Endothelial cell of umbilical vein (primary cell): ENCODE data around the gene TWF2. TPM values are rescaled to one million over a fixed set of nuclear protein-coding genes. Genes with fewer than 3 reads are reported as not detected.

Experiments
- BruUV-seq: library from RNA; stranded (reverse); fragments of 400-500 nt; replicated peaks from 2 replicates; lab custom pipeline; 2021; lab: Mats Ljungman, UMichigan
- CTCF ChIA-PET: fragments of 300-600, 350-600 bp; sonication (Branson Sonifier 250); formaldehyde crosslinking; loops from one replicate; lab custom pipeline; 2021; ENCODE audit warnings: antibody characterized with exemption, inconsistent platforms; lab: Charles Lee
- POLR2A ChIA-PET: fragments of 300-600, 350-600 bp; sonication (Branson Sonifier 250); formaldehyde crosslinking; loops from one replicate; lab custom pipeline; 2021; ENCODE audit warnings: antibody characterized with exemption, inconsistent platforms; lab: Charles Lee
- DNase-seq: peaks from one replicate; pipeline ENCODE4 v3.0.0-alpha.2; 2011; ENCODE audit warnings: low read depth, low spot score
- FAIRE-seq: peaks from 2 replicates; lab custom pipeline; 2011; peaks lifted over from hg19 to GRCh38; lab: Jason Lieb, UNC
- H2AFZ ChIP-seq: 2 replicates; pipeline ENCODE4 v1.6.0; 2012; ENCODE audit warnings: low read depth, low read length, control low read depth, inconsistent platforms
- H3K27ac ChIP-seq: 2 replicates; pipeline ENCODE4 v1.5.1; 2011; ENCODE audit warnings: low read depth, mild to moderate bottlenecking, control low read depth, low read length, moderate library complexity; ENCODE audit not compliant: insufficient read depth
- H3K27me3 ChIP-seq, 2 experiments: 2 replicates each; pipeline versions ENCODE4 v1.6.0 to v1.6.1; 2011; ENCODE audit warnings: low read length in 2 of 2, mixed read lengths in 1 of 2; ENCODE audit not compliant: control insufficient read depth in 2 of 2, insufficient read depth in 2 of 2
- H3K36me3 ChIP-seq, 2 experiments: 2 replicates in 1 of 2; 3 replicates in 1 of 2; pipeline ENCODE4 v1.5.1; 2011; ENCODE audit warnings: low read length in 2 of 2, mild to moderate bottlenecking in 1 of 2, moderate library complexity in 1 of 2; ENCODE audit not compliant: control insufficient read depth in 2 of 2, insufficient read depth in 2 of 2; ENCODE audit errors: extremely low read depth in 1 of 2
- H3K4me1 ChIP-seq: 3 replicates; pipeline ENCODE4 v1.5.1; 2011; ENCODE audit warnings: mild to moderate bottlenecking, low read length; ENCODE audit not compliant: control insufficient read depth, insufficient read depth; ENCODE audit errors: extremely low read depth
- H3K4me2 ChIP-seq: 2 replicates; pipeline ENCODE4 v1.6.1; 2011; ENCODE audit warnings: low read length, control low read depth, mixed read lengths; ENCODE audit not compliant: insufficient read depth
- H3K4me3 ChIP-seq, 3 experiments: fragments of 200-600 bp in 1 of 3; sonication (generic), shearing (Covaris generic) in 1 of 3; replicated peaks in 1 of 3; 2 replicates each; pipeline ENCODE4 v1.5.1; 2011 to 2016; ENCODE audit warnings: control low read depth in 3 of 3, low read length in 3 of 3, mild to moderate bottlenecking in 2 of 3, inconsistent platforms in 1 of 3, low read depth in 1 of 3, moderate library complexity in 1 of 3; ENCODE audit not compliant: insufficient read depth in 1 of 3
- H3K79me2 ChIP-seq: 2 replicates; pipeline ENCODE4 v1.6.0; 2012; ENCODE audit warnings: low read length, inconsistent platforms; ENCODE audit not compliant: control insufficient read depth, insufficient read depth
- H3K9ac ChIP-seq: replicated peaks from 2 replicates; pipeline ENCODE3; 2011; ENCODE audit warnings: low read length, control low read depth; ENCODE audit not compliant: insufficient read depth; ENCODE audit errors: extremely low read depth
- H3K9me1 ChIP-seq: replicated peaks from 3 replicates; pipeline ENCODE4 v1.6.0; 2011; ENCODE audit warnings: mild to moderate bottlenecking, low read length; ENCODE audit not compliant: control insufficient read depth, insufficient read depth; ENCODE audit errors: extremely low read depth
- H3K9me3 ChIP-seq: replicated peaks from 2 replicates; pipeline ENCODE4 v1.5.1; 2012; ENCODE audit warnings: low read length, inconsistent platforms; ENCODE audit not compliant: control insufficient read depth, insufficient read depth
- H4K20me1 ChIP-seq: replicated peaks from 2 replicates; pipeline ENCODE3; 2011; ENCODE audit warnings: mild to moderate bottlenecking, low read length; ENCODE audit not compliant: control insufficient read depth, insufficient read depth; ENCODE audit errors: extremely low read depth
- CTCF ChIP-seq, 2 donors: IDR thresholded peaks; 1 replicate in 1 of 2; 2 replicates in 1 of 2; pipeline ENCODE4 v1.5.1; 2011; ENCODE audit warnings: low read length in 2 of 2, mild to moderate bottlenecking in 2 of 2, moderate library complexity in 2 of 2, control low read depth in 1 of 2, inconsistent platforms in 1 of 2, low read depth in 1 of 2; ENCODE audit not compliant: insufficient read depth in 1 of 2; ENCODE audit errors: extremely low read depth in 1 of 2
- EZH2 ChIP-seq: IDR thresholded peaks from 2 replicates; pipeline ENCODE4 v1.6.1; 2012; ENCODE audit warnings: borderline replicate concordance, low read depth, mild to moderate bottlenecking, moderate library complexity, low read length, inconsistent platforms; ENCODE audit not compliant: severe bottlenecking
- FOS ChIP-seq: IDR thresholded peaks from 2 replicates; pipeline ENCODE4 v1.6.1; 2011; ENCODE audit warnings: mild to moderate bottlenecking, low read length, moderate library complexity, borderline replicate concordance; ENCODE audit not compliant: insufficient read depth
- GATA2 ChIP-seq: IDR thresholded peaks from 2 replicates; pipeline ENCODE4 v1.7.0; 2011; ENCODE audit warnings: low read depth, mild to moderate bottlenecking, moderate library complexity, mixed read lengths, low read length; ENCODE audit not compliant: insufficient read length, insufficient read depth
- JUN ChIP-seq: IDR thresholded peaks from 2 replicates; pipeline ENCODE4 v1.6.1; 2011; ENCODE audit warnings: borderline replicate concordance, low read depth; ENCODE audit not compliant: insufficient read length, insufficient read depth
- MAX ChIP-seq: IDR thresholded peaks from 2 replicates; pipeline ENCODE4 v1.6.1; 2011; ENCODE audit not compliant: insufficient read depth, insufficient read length
- MYC ChIP-seq: IDR thresholded peaks from one replicate; pipeline ENCODE4 v1.6.1; 2011; ENCODE audit warnings: mild to moderate bottlenecking, low read depth, low read length
- POLR2A ChIP-seq: IDR thresholded peaks from 2 replicates; pipeline ENCODE4 v1.6.1; 2012; ENCODE audit warnings: low read depth, mild to moderate bottlenecking, control low read depth, low read length
- POLR2AphosphoS5 ChIP-seq: IDR thresholded peaks from 2 replicates; pipeline ENCODE4 v1.6.1; 2012; ENCODE audit warnings: low read depth, mild to moderate bottlenecking, control low read depth, low read length, moderate library complexity; ENCODE audit not compliant: insufficient read depth
- dilution Hi-C: fragments of 300-500 bp; cut with MboI; formaldehyde crosslinking; loops from one replicate; pipeline ENCODE4 v1.15.0; 2019; ENCODE audit warnings: low sequenced_read_pairs; ENCODE audit not compliant: extremely low pct_ligation_motif_present
- intact Hi-C: fragments of 100-400 bp; cut with micrococcal nuclease; formaldehyde crosslinking; loops from one replicate; pipeline ENCODE4 v1.10.0; 2022
- polyA plus RNA-seq, 4 experiments: library from polyadenylated mRNA; depleted of rRNA in 3 of 4; stranded (reverse) in 3 of 4; unstranded in 1 of 4; fragments of >200 nt; gene quantifications; 2 replicates each; pipeline versions ENCODE4 v1.2.1 to v1.2.3, GENCODE V29; 2011 to 2012; ENCODE audit warnings: missing spikeins in 1 of 4
- total RNA-seq: library from RNA; stranded (reverse); gene quantifications from 2 replicates; pipeline ENCODE4 v1.2.3, GENCODE V29; 2021

The TWF2 gene
- total and polyA plus RNA-seq, 2 donors (not counting 3 experiments of a cell fraction or from before 2014, with no cell fraction given) = 82.9 to 134 TPM

- Histone ChIP-seq H3K27me3 (no peaks in the 10 kb centered on the region), H3K27ac (no peak overlapping the region), H2AFZ (no peak overlapping the region), H3K9ac (no peak overlapping the region), H3K4me3 (no peak overlapping the region), H3K79me2 (peaks cover 5% of the 10 kb centered on the region), H3K4me2 (no peak overlapping the region), H3K9me1 (no peaks in the 10 kb centered on the region), H3K36me3 (peaks cover 14 to 27% of the 10 kb centered on the region in 2 experiments), H3K9me3 (no peaks in the 10 kb centered on the region), H3K4me1 (no peaks in the 10 kb centered on the region), H4K20me1 (no peaks in the 10 kb centered on the region)
- ChIA-PET CTCF (interaction anchor here (0.8 to 3.6 kb wide), 4 partner anchors 9 to 109 kb away, joined by 4 to 91 read pairs (median 30); partner anchors contain the start of gene TWF2), POLR2A (no interaction called here)
- FAIRE-seq = no peak
- no peak for DNase-seq
- TF ChIP-seq POLR2A = no peak
- no peak for TF ChIP-seq JUN
- TF ChIP-seq MAX = no peak
- TF ChIP-seq GATA2 = no peak
- no peak for TF ChIP-seq FOS
- TF ChIP-seq MYC = no peak
- no peak for TF ChIP-seq EZH2
- no peak for TF ChIP-seq CTCF (IDR thresholded peaks at IDR 0.05; ENCODE audit: extremely low read depth in 1 of 2, insufficient read depth in 1 of 2, low read depth in 1 of 2, low read length in 2 of 2)
- no peak for TF ChIP-seq POLR2AphosphoS5
- BruUV-seq = no TSS peak
- dilution Hi-C loops = no loop called here
- intact Hi-C loops = no loop called here
Measured at GRCh38 chr3:52229656-52230055, 9.3 kb downstream of the TWF2 start.
